CD4-positive, alpha-beta T cell (primary cell): ENCODE measurements around the gene SLC12A1. TPM values are rescaled to one million over a fixed set of nuclear protein-coding genes. Genes with fewer than 3 reads are reported as not detected.

Source experiments
- ATAC-seq: fragments of 200-7000 bp; cut with Tn5 transposase; one replicate; pipeline ENCODE4 v1.10.0; 2022; ENCODE audit warnings: mild to moderate bottlenecking; ENCODE audit not compliant: poor library complexity
- CTCF ChIA-PET: fragments of 350-600 bp; sonication (Branson Sonifier 250); formaldehyde crosslinking; loops from one replicate; lab custom pipeline; 2021; ENCODE audit warnings: antibody characterized with exemption, inconsistent platforms; lab: Charles Lee
- POLR2A ChIA-PET: fragments of 350-600 bp; sonication (Branson Sonifier 250); formaldehyde crosslinking; loops from one replicate; lab custom pipeline; 2021; ENCODE audit warnings: antibody characterized with exemption, inconsistent platforms; lab: Charles Lee
- DNase-seq, 14 experiments: peaks; one replicate each; pipeline ENCODE4 v3.0.0-alpha.2; 2013 to 2020; ENCODE audit warnings: mixed read lengths in 2 of 14
- H3K27ac ChIP-seq, 2 donors: one replicate each; pipeline versions ENCODE4 v1.5.1 to v1.7.0; 2013; ENCODE audit warnings: low read length in 2 of 2, low read depth in 1 of 2, mild to moderate bottlenecking in 1 of 2
- H3K27me3 ChIP-seq, 2 experiments: 1 replicate in 1 of 2; 2 replicates in 1 of 2; pipeline versions ENCODE4 v1.6.1 to v1.7.0; 2013; ENCODE audit warnings: low read length in 2 of 2, control low read depth in 1 of 2, mild to moderate bottlenecking in 1 of 2, moderate library complexity in 1 of 2; ENCODE audit not compliant: insufficient read depth in 2 of 2, control insufficient read depth in 1 of 2
- H3K36me3 ChIP-seq: one replicate; pipeline ENCODE4 v1.6.1; 2013; ENCODE audit warnings: low read length, control low read depth; ENCODE audit not compliant: insufficient read depth
- H3K4me1 ChIP-seq: one replicate; pipeline ENCODE4 v1.6.1; 2013; ENCODE audit warnings: low read length, control low read depth; ENCODE audit not compliant: insufficient read depth
- H3K4me3 ChIP-seq: one replicate; pipeline ENCODE4 v1.5.1; 2013; ENCODE audit warnings: mild to moderate bottlenecking, low read length, moderate library complexity
- H3K9me3 ChIP-seq, 2 experiments: 1 replicate in 1 of 2; 2 replicates in 1 of 2; pipeline versions ENCODE4 v1.6.1 to v1.7.0; 2013; ENCODE audit warnings: low read length in 2 of 2, mild to moderate bottlenecking in 2 of 2, control low read depth in 1 of 2, moderate library complexity in 1 of 2; ENCODE audit not compliant: control insufficient read depth in 1 of 2, insufficient read depth in 1 of 2
- H3K27ac Mint-ChIP-seq: one replicate; pipeline ENCODE4 v1.8.0; 2020; ENCODE audit warnings: mixed read lengths
- H3K27me3 Mint-ChIP-seq: one replicate; pipeline ENCODE4 v1.8.0; 2021; ENCODE audit warnings: mixed read lengths
- H3K36me3 Mint-ChIP-seq: one replicate; pipeline ENCODE4 v1.8.0; 2021; ENCODE audit warnings: low read depth, mixed read lengths
- H3K4me1 Mint-ChIP-seq: one replicate; pipeline ENCODE4 v1.8.0; 2021; ENCODE audit warnings: low read depth, mixed read lengths
- H3K4me3 Mint-ChIP-seq: one replicate; pipeline ENCODE4 v1.8.0; 2020; ENCODE audit warnings: mild to moderate bottlenecking, mixed read lengths
- H3K9me3 Mint-ChIP-seq: one replicate; pipeline ENCODE4 v1.8.0; 2020; ENCODE audit warnings: mixed read lengths
- CTCF ChIP-seq: fragments of 200-600 bp; IDR thresholded peaks from one replicate; pipeline ENCODE4 v1.8.0; 2022; ENCODE audit warnings: antibody characterized with exemption, mild to moderate bottlenecking
- intact Hi-C, 2 experiments: fragments of 100-400 bp; cut with DNase I in 1 of 2; cut with micrococcal nuclease in 1 of 2; formaldehyde crosslinking; loops; one replicate each; pipeline versions ENCODE4 v1.15.1 to v1.9.0; 2023 to 2025; cut with DNase I, micrococcal nuclease
- polyA plus RNA-seq, 2 donors: library from polyadenylated mRNA; unstranded; fragments of 120-200 nt; gene quantifications; one replicate each; pipeline ENCODE4 v1.2.1, GENCODE V29; 2013
- total RNA-seq, 174 experiments: library from RNA in 2 of 174; stranded (reverse) in 2 of 174; gene quantifications; one replicate each; pipeline ENCODE4 v1.2.3 and lab custom pipeline; 2021 to 2026

The SLC12A1 gene
- not detected for total RNA-seq
- polyA plus RNA-seq (2013, experiment 1 of 2) = 0.01 TPM
- polyA plus RNA-seq (2013, experiment 2 of 2) = 0.20 TPM
- total RNA-seq (lab: John Stamatoyannopoulos, UW) = 0 to 0.17 (median 0) reads per million in 172 experiments

- intact Hi-C loops = no loop called here
- Mint-ChIP-seq H3K27ac (no peak within 1 kb of the TSS), H3K4me3 (no peak within 1 kb of the TSS), H3K9me3 (no peaks in the 10 kb centered on the region), H3K4me1 (no peaks in the 10 kb centered on the region), H3K27me3 (peaks cover 39% of the 10 kb centered on the region), H3K36me3 (no peaks in the 10 kb centered on the region)
- Histone ChIP-seq H3K36me3 (no peaks in the 10 kb centered on the region), H3K4me3 (no peak within 1 kb of the TSS), H3K4me1 (no peaks in the 10 kb centered on the region), H3K27me3 (peaks cover 0 to 2% of the 10 kb centered on the region in 2 experiments), H3K27ac (no peak within 1 kb of the TSS), H3K9me3 (no peaks in the 10 kb centered on the region)
- no peak for TF ChIP-seq CTCF
- no peak for DNase-seq
- ChIA-PET POLR2A (no interaction called here), CTCF (no interaction called here)
- ATAC-seq = no peak
These were observed at the start of gene SLC12A1 for GRCh38 chr15:48205981-48206380. Gene SLC12A1, plus strand, starts transcription at chr15:48206302. Its CDS starts 1,418 bp downstream, at chr15:48207720.

- Histone ChIP-seq H3K4me1 (no peaks in the 10 kb centered on the region), H3K4me3 (no peak overlapping the region), H3K36me3 (no peaks in the 10 kb centered on the region), H3K27me3 (no peaks in the 10 kb centered on the region), H3K9me3 (no peaks in the 10 kb centered on the region), H3K27ac (no peak overlapping the region)
- CTCF ChIA-PET = no interaction called here
- Mint-ChIP-seq H3K4me3 (no peak overlapping the region), H3K27ac (no peak overlapping the region), H3K27me3 (no peaks in the 10 kb centered on the region), H3K4me1 (no peaks in the 10 kb centered on the region), H3K9me3 (no peaks in the 10 kb centered on the region), H3K36me3 (peaks cover 40% of the 10 kb centered on the region)
- DNase-seq (no peak), ATAC-seq (no peak)
- TF ChIP-seq CTCF = no peak
- intact Hi-C loops = no loop called here
- POLR2A ChIA-PET = interaction anchor here (1.0 kb wide), 1 partner anchor 9 kb away, joined by 3 read pairs; no protein-coding TSS in a partner anchor
These were observed 37.5 kb upstream of the SLC12A1 start for GRCh38 chr15:48168616-48169015.

DNA sequence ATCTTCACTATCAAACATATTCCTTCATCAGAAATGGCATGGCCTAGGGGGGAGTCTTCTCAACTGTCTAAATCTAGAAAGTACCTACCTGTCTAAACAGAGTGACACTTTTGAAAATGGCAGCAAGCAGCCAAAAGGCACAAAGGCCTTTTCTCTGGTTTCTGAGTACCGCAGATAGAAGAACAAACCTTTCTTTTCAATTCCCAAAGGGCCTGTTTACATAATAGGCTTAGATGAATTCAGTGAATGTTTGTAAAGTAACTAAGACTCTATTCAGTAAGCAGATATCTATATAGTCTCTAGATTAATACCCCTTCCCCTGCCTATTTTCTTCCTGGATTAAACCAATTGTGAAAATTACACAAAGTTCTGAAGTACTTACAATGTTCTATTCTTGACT, 35.1 kb upstream of the SLC12A1 start:
- Histone ChIP-seq H3K4me1 (no peaks in the 10 kb centered on the region), H3K36me3 (no peaks in the 10 kb centered on the region), H3K27ac (no peak overlapping the region), H3K27me3 (no peaks in the 10 kb centered on the region), H3K4me3 (no peak overlapping the region), H3K9me3 (no peaks in the 10 kb centered on the region)
- ChIA-PET POLR2A (no interaction called here), CTCF (no interaction called here)
- H3K27ac Mint-ChIP-seq = no peak overlapping the region
- H3K9me3 Mint-ChIP-seq = no peaks in the 10 kb centered on the region
- H3K4me3 Mint-ChIP-seq = no peak overlapping the region
- H3K4me1 Mint-ChIP-seq = peaks cover 16% of the 10 kb centered on the region
- intact Hi-C loops = no loop called here
- no peak for TF ChIP-seq CTCF
- H3K27me3 Mint-ChIP-seq = no peaks in the 10 kb centered on the region
- DNase-seq = no peak
- ATAC-seq = no peak
- H3K36me3 Mint-ChIP-seq = peaks cover 24% of the 10 kb centered on the region
